Measurements from ENCODE around the gene LRRC10. TPM values are rescaled to one million over a fixed set of nuclear protein-coding genes. Genes with fewer than 3 reads are reported as not detected.

LRRC10 gene
- total and polyA plus RNA-seq, 10 of the 15 experiments (the other 5 are each of a cell fraction or from before 2014, with no cell fraction given): not detected

DNA sequence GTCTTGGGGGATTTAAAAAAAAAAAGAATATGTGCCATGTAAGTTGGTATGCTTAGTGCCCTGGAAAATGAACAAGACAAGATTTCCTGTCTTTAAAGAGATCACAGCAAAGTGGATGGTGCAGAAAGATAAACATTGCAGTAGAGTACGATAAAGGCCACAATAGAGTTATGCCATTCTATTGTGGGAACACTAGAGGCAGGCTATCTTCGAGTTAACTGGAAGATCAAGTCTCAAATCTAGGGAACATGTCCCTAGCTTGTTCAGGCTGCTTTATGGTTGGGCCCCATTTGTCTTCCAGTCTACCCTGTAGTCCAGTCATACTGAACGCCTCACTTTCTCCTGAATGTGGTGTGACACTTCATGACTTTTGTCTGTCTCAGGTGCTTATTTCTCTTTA, 44.1 kb downstream of the LRRC10 start:
- Histone ChIP-seq H3K9ac (ENCODE audit: control insufficient read depth, insufficient read depth, low read length) (no peak overlapping the region), H3K36me3 (ENCODE audit: control insufficient read depth in 2 of 2, insufficient read depth in 2 of 2, low read length in 1 of 2) (peaks cover 0 to 14% of the 10 kb centered on the region in 2 experiments), H3K79me2 (ENCODE audit: control insufficient read depth, insufficient read depth, low read length) (no peaks in the 10 kb centered on the region), H4K20me1 (ENCODE audit: control insufficient read depth, insufficient read depth) (no peaks in the 10 kb centered on the region), H3K27me3 (replicated peaks in 1 of 2; ENCODE audit: control insufficient read depth in 2 of 2, insufficient read depth in 2 of 2, low read length in 1 of 2) (no peaks in the 10 kb centered on the region), H3K4me1 (ENCODE audit: control insufficient read depth, insufficient read depth, low read length) (no peaks in the 10 kb centered on the region), H3K4me3 (no peak overlapping the region), H3K9me3 (replicated peaks; ENCODE audit: control insufficient read depth, insufficient read depth, low read length) (no peaks in the 10 kb centered on the region), H3K4me2 (ENCODE audit: control insufficient read depth, insufficient read depth) (no peak overlapping the region), H2AFZ (ENCODE audit: control insufficient read depth, low read depth, low read length) (no peak overlapping the region), H3K27ac (ENCODE audit: control insufficient read depth, insufficient read depth) (no peak overlapping the region)
- DNase-seq (ENCODE audit: low read depth, low spot score) (no peak), FAIRE-seq (no peak), ATAC-seq (no peak)
- ChIA-PET CTCF (interaction anchor here (1.2 to 9.0 kb wide), 5 partner anchors 13 to 324 kb away, joined by 4 to 129 read pairs (median 5); no protein-coding TSS in a partner anchor), RAD21 (ENCODE audit: unreplicated experiment) (interaction anchor here (2.2 kb wide), 1 partner anchor 208 kb away, joined by 7 read pairs; no protein-coding TSS in a partner anchor), SMC1A (ENCODE audit: uncharacterized antibody, unreplicated experiment) (interaction anchor here (1.0 to 8.3 kb wide), 4 partner anchors 13 to 209 kb away, joined by 4 to 94 read pairs (median 4); no protein-coding TSS in a partner anchor), POLR2A (interaction anchor here (0.6 kb wide), 1 partner anchor 104 kb away, joined by 3 read pairs; no protein-coding TSS in a partner anchor)
- 86% methylated on average over 3 of the region's 3 CpGs for WGBS (ENCODE audit: insufficient coverage, insufficient replicate concordance, low lambda C conversion rate, missing lambda C conversion rate)
- intact Hi-C loops (cut with micrococcal nuclease; ENCODE audit: unreplicated experiment) (no loop called here), in situ Hi-C loops (cut with MboI) (no loop called here)
- TF ChIP-seq IRF5 (IDR thresholded peaks at IDR 0.05; ENCODE audit: borderline replicate concordance): no peak
- TF ChIP-seq, protein P1, sequence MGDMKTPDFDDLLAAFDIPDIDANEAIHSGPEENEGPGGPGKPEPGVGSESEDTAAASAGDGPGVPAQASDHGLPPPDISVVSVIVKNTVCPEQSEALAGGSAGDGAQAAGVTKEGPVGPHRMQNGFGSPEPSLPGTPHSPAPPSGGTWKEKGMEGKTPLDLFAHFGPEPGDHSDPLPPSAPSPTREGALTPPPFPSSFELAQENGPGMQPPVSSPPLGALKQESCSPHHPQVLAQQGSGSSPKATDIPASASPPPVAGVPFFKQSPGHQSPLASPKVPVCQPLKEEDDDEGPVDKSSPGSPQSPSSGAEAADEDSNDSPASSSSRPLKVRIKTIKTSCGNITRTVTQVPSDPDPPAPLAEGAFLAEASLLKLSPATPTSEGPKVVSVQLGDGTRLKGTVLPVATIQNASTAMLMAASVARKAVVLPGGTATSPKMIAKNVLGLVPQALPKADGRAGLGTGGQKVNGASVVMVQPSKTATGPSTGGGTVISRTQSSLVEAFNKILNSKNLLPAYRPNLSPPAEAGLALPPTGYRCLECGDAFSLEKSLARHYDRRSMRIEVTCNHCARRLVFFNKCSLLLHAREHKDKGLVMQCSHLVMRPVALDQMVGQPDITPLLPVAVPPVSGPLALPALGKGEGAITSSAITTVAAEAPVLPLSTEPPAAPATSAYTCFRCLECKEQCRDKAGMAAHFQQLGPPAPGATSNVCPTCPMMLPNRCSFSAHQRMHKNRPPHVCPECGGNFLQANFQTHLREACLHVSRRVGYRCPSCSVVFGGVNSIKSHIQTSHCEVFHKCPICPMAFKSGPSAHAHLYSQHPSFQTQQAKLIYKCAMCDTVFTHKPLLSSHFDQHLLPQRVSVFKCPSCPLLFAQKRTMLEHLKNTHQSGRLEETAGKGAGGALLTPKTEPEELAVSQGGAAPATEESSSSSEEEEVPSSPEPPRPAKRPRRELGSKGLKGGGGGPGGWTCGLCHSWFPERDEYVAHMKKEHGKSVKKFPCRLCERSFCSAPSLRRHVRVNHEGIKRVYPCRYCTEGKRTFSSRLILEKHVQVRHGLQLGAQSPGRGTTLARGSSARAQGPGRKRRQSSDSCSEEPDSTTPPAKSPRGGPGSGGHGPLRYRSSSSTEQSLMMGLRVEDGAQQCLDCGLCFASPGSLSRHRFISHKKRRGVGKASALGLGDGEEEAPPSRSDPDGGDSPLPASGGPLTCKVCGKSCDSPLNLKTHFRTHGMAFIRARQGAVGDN (IDR thresholded peaks at IDR 0.05): no peak
- 0 out of 6 replicates have a peak, but pooled peaks of 1 of the 3 experiments have one; percentile 6 for TF ChIP-seq CTCF (IDR thresholded peaks at IDR 0.05 in 2 of 3, conservative IDR thresholded peaks at IDR 0.05 in 1 of 3; ENCODE audit: control insufficient read depth in 2 of 3, extremely low read depth in 1 of 3, insufficient read depth in 1 of 3, low read depth in 3 of 3, low read length in 3 of 3)
- TF ChIP-seq, protein P2, sequence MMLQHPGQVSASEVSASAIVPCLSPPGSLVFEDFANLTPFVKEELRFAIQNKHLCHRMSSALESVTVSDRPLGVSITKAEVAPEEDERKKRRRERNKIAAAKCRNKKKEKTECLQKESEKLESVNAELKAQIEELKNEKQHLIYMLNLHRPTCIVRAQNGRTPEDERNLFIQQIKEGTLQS (IDR thresholded peaks at IDR 0.05; ENCODE audit: borderline replicate concordance, extremely low read depth, low read depth, low read length): no peak
- no peak for TF ChIP-seq BACH1 (IDR thresholded peaks at IDR 0.05; ENCODE audit: borderline replicate concordance)
- BruUV-seq (replicated peaks): no TSS peak

Measured in GM12878 (cell line).